HCT116 (cell line): ENCODE results near the gene IL3.

Source experiments
- CTCF ChIP-seq, 3 experiments: fragments of 200-600 bp in 1 of 3; sonication (generic) in 1 of 3; IDR thresholded peaks in 2 of 3; conservative IDR thresholded peaks in 1 of 3; 2 replicates each; pipeline ENCODE4 v1.5.1; 2012 to 2017; ENCODE audit warnings: low read depth in 2 of 3, low read length in 2 of 3, antibody characterized with exemption in 1 of 3, borderline replicate concordance in 1 of 3, control low read depth in 1 of 3, mild to moderate bottlenecking in 1 of 3, mixed read lengths in 1 of 3, mixed run types in 1 of 3, moderate library complexity in 1 of 3; ENCODE audit not compliant: insufficient read depth in 1 of 3
- EZH2 ChIP-seq: fragments of 200-600 bp; sonication (generic); IDR thresholded peaks from 2 replicates; pipeline ENCODE4 v1.6.1; 2017; ENCODE audit warnings: antibody characterized with exemption, mixed run types

GRCh38 chr5:132100672-132101261 lies 40.3 kb downstream of the IL3 start:
- TF ChIP-seq CTCF (IDR thresholded peaks at IDR 0.05 in 2 of 3, conservative IDR thresholded peaks at IDR 0.05 in 1 of 3; ENCODE audit: borderline replicate concordance in 1 of 3, insufficient read depth in 1 of 3, low read depth in 2 of 3, low read length in 2 of 3) (no peak), EZH2 (no peak)
